NB4 (cell line): ENCODE measurements around the gene GSTO2.

Experiments used
- CTCF ChIP-seq: IDR thresholded peaks from one replicate; pipeline ENCODE4 v1.5.1; 2012; ENCODE audit warnings: low read depth, low read length
- MAX ChIP-seq: IDR thresholded peaks from 2 replicates; pipeline ENCODE4 v1.6.1; 2011; ENCODE audit warnings: low read depth, low read length
- POLR2A ChIP-seq: IDR thresholded peaks from 2 replicates; pipeline ENCODE4 v1.6.1; 2011; ENCODE audit warnings: mild to moderate bottlenecking; ENCODE audit not compliant: insufficient read length; ENCODE audit errors: extremely low read depth

GRCh38 chr10:104304927-104305326, 35.9 kb downstream of the GSTO2 start:
- TF ChIP-seq CTCF = no peak
- TF ChIP-seq POLR2A = no peak
- no peak for TF ChIP-seq MAX
